HepG2 (cell line): ENCODE results near the gene KANTR. TPM values are rescaled to one million over a fixed set of nuclear protein-coding genes. Genes with fewer than 3 reads are reported as not detected.

Experiments
- ATAC-seq: fragments of 200-7000 bp; cut with Tn5 transposase; 3 replicates; pipeline ENCODE4 v1.9.1; 2020; ENCODE audit warnings: mild to moderate bottlenecking, moderate library complexity
- BruUV-seq: library from RNA; stranded (reverse); fragments of 400-500 nt; replicated peaks from 2 replicates; lab custom pipeline; 2021; lab: Mats Ljungman, UMichigan
- CTCF ChIA-PET: fragments of 300-600 bp; formaldehyde crosslinking; extraction: SDS; loops from one replicate; lab custom pipeline; 2021; ENCODE audit warnings: low total read pairs, inconsistent platforms, low intra/inter-chr PET ratio; lab: Yijun Ruan, JAX
- POLR2A ChIA-PET: fragments of 350-600 bp; sonication (Branson Sonifier 250); formaldehyde crosslinking; loops from one replicate; lab custom pipeline; 2020; ENCODE audit warnings: antibody characterized with exemption, inconsistent platforms; lab: Yijun Ruan, JAX
- DNase-seq: peaks from one replicate; pipeline ENCODE4 v3.0.0-alpha.2; 2015; ENCODE audit warnings: low spot score
- FAIRE-seq: peaks from 3 replicates; lab custom pipeline; 2011; peaks lifted over from hg19 to GRCh38; lab: Jason Lieb, UNC
- H2AFZ ChIP-seq: one replicate; pipeline ENCODE4 v1.6.1; 2011; ENCODE audit warnings: low read length, inconsistent platforms
- H3K27ac ChIP-seq: fragments of 300-600 bp; 3 replicates; pipeline ENCODE4 v1.8.0; 2011; ENCODE audit warnings: mixed run types, mild to moderate bottlenecking, mixed read lengths, low read length, inconsistent platforms; ENCODE audit not compliant: insufficient read depth; ENCODE audit errors: extremely low read length
- H3K27me3 ChIP-seq, 2 experiments: fragments of 200-600 bp in 1 of 2; 2 replicates in 1 of 2; 3 replicates in 1 of 2; pipeline versions ENCODE4 v1.6.0 to v1.8.0; 2011; ENCODE audit warnings: low read length in 2 of 2, mild to moderate bottlenecking in 2 of 2, moderate library complexity in 2 of 2, inconsistent platforms in 1 of 2; ENCODE audit not compliant: insufficient read depth in 2 of 2, control insufficient read depth in 1 of 2
- H3K36me3 ChIP-seq, 2 experiments: fragments of 200-600 bp in 1 of 2; replicated peaks in 1 of 2; 2 replicates in 1 of 2; 3 replicates in 1 of 2; pipeline versions ENCODE4 v1.5.1 to v1.8.0; 2011; ENCODE audit warnings: low read length in 2 of 2, inconsistent platforms in 1 of 2; ENCODE audit not compliant: insufficient read depth in 2 of 2, control insufficient read depth in 1 of 2
- H3K4me1 ChIP-seq: 2 replicates; pipeline ENCODE4 v1.5.1; 2012; ENCODE audit warnings: low read length, inconsistent platforms; ENCODE audit not compliant: insufficient read depth
- H3K4me2 ChIP-seq: 2 replicates; pipeline ENCODE4 v1.6.0; 2011; ENCODE audit warnings: low read depth, low read length, inconsistent platforms
- H3K4me3 ChIP-seq, 3 experiments: fragments of 200-600 bp in 1 of 3; sonication (generic), shearing (Covaris generic) in 1 of 3; replicated peaks in 1 of 3; 2 replicates each; pipeline ENCODE4 v1.5.1; 2011 to 2016; ENCODE audit warnings: low read length in 3 of 3, inconsistent platforms in 2 of 3, low read depth in 2 of 3, mild to moderate bottlenecking in 2 of 3, control low read depth in 1 of 3, mixed read lengths in 1 of 3; ENCODE audit not compliant: insufficient read depth in 1 of 3
- H3K79me2 ChIP-seq: one replicate; pipeline ENCODE4 v1.6.1; 2011; ENCODE audit warnings: low read length, inconsistent platforms; ENCODE audit not compliant: insufficient read depth
- H3K9ac ChIP-seq: 2 replicates; pipeline ENCODE4 v1.6.0; 2011; ENCODE audit warnings: mild to moderate bottlenecking, low read depth, low read length, inconsistent platforms; ENCODE audit not compliant: insufficient read depth
- H3K9me3 ChIP-seq: 2 replicates; pipeline ENCODE4 v1.5.1; 2012; ENCODE audit warnings: mild to moderate bottlenecking, low read length
- H4K20me1 ChIP-seq: 2 replicates; pipeline ENCODE4 v1.6.0; 2011; ENCODE audit warnings: inconsistent platforms, mild to moderate bottlenecking, low read length, moderate library complexity; ENCODE audit not compliant: insufficient read depth
- CTCF ChIP-seq: sonication (generic); formaldehyde crosslinking; IDR thresholded peaks from 2 replicates; pipeline ENCODE4 v1.5.0; 2020; ENCODE audit warnings: mild to moderate bottlenecking, missing genetic modification reagents, moderate library complexity
- GATAD2A ChIP-seq: IDR thresholded peaks from 2 replicates; pipeline ENCODE4 v1.6.1; 2016
- MATR3 ChIP-seq: sonication (generic); formaldehyde crosslinking; IDR thresholded peaks from 2 replicates; pipeline ENCODE4 v1.4.0; 2020; ENCODE audit warnings: missing genetic modification reagents
- MAX ChIP-seq: IDR thresholded peaks from 2 replicates; pipeline ENCODE4 v1.6.1; 2012; ENCODE audit warnings: inconsistent platforms
- RARG ChIP-seq: sonication (generic); formaldehyde crosslinking; IDR thresholded peaks from 2 replicates; pipeline ENCODE4 v1.4.0; 2020; ENCODE audit warnings: low read depth, mild to moderate bottlenecking, missing genetic modification reagents
- SRSF1 ChIP-seq: fragments of 200-400 bp; formaldehyde crosslinking; optimal IDR thresholded peaks from 2 replicates; pipeline ENCODE3; 2017; ENCODE audit warnings: mild to moderate bottlenecking, low read depth, low read length, moderate library complexity
- ZNF326 ChIP-seq: sonication (generic); formaldehyde crosslinking; IDR thresholded peaks from 2 replicates; pipeline ENCODE4 v1.4.0; 2020; ENCODE audit warnings: missing genetic modification reagents, borderline replicate concordance
- ZNF740 ChIP-seq: sonication (generic); formaldehyde crosslinking; IDR thresholded peaks from 2 replicates; pipeline ENCODE4 v1.4.0; 2020; ENCODE audit warnings: missing genetic modification reagents
- WGBS: methylation state at CpG from one replicate; pipeline ENCODE4 v1.1.6; 2017; ENCODE audit warnings: low lambda C conversion rate; 5-methylcytosine and 5-hydroxymethylcytosine counted together
- in situ Hi-C: cut with HindIII; loops from 2 replicates; pipeline ENCODE4 v1.10.0; 2017; ENCODE audit warnings: low pct_unique_long_range_greater_than_20kb; ENCODE audit not compliant: extremely low pct_ligation_motif_present
- intact Hi-C: fragments of 100-400 bp; cut with micrococcal nuclease; formaldehyde crosslinking; loops from one replicate; pipeline ENCODE4 v1.10.0; 2022; ENCODE audit not compliant: unreplicated experiment
- polyA plus RNA-seq, 8 experiments: library from polyadenylated mRNA; depleted of rRNA in 3 of 8; stranded (reverse) in 7 of 8; unstranded in 1 of 8; fragments of >200 nt; fragmentation: Illumina TruSeq in 4 of 8; extraction: Trizol in 4 of 8; gene quantifications; 2 replicates each; pipeline versions ENCODE4 v1.2.1 to v1.2.3, GENCODE V29; 2011 to 2016; ENCODE audit warnings: low read depth in 4 of 8, missing spikeins in 1 of 8, mixed read lengths in 1 of 8; ENCODE audit not compliant: insufficient read depth in 1 of 8
- total RNA-seq, 5 experiments: library from RNA; depleted of rRNA; stranded (reverse); fragments of >200 nt; fragmentation: Illumina TruSeq; extraction: Trizol; gene quantifications; 2 replicates each; pipeline ENCODE4 v1.2.3, GENCODE V29; 2016; ENCODE audit warnings: low read depth in 1 of 5

KANTR gene
- total and polyA plus RNA-seq, 2 of the 13 experiments (the other 11 are each of a cell fraction or from before 2014, with no cell fraction given) = 4.4 to 9.0 TPM

GRCh38 chrX:53076671-53077070 is 17.3 kb upstream of the KANTR start:
- no peak for ATAC-seq
- in situ Hi-C loops (no loop called here), intact Hi-C loops (no loop called here)
- Histone ChIP-seq H3K4me3 (no peak overlapping the region), H3K4me2 (no peak overlapping the region), H3K27ac (no peak overlapping the region), H2AFZ (no peak overlapping the region), H3K4me1 (no peaks in the 10 kb centered on the region), H3K36me3 (no peaks in the 10 kb centered on the region), H3K79me2 (no peaks in the 10 kb centered on the region), H3K27me3 (no peaks in the 10 kb centered on the region), H3K9me3 (no peaks in the 10 kb centered on the region), H4K20me1 (no peaks in the 10 kb centered on the region), H3K9ac (no peak overlapping the region)
- POLR2A ChIA-PET = no interaction called here
- WGBS = 96% methylated on average over 12 of the region's 21 CpGs
- CTCF ChIA-PET = no interaction called here
- FAIRE-seq = no peak
- DNase-seq = no peak
- TF ChIP-seq ZNF740 (CRISPR knock-in tag) (no peak), MATR3 (CRISPR knock-in tag) (no peak), RARG (CRISPR knock-in tag) (no peak), MAX (no peak), GATAD2A (CRISPR knock-in tag) (no peak), ZNF326 (CRISPR knock-in tag) (no peak)
- no TSS peak for BruUV-seq

GRCh38 chrX:53077207-53078197 is 16.4 kb upstream of the KANTR start:
- no peaks in the 10 kb centered on the region for H3K9me3 ChIP-seq
- WGBS = 86% methylated on average over 6 of the region's 27 CpGs
- no peaks in the 10 kb centered on the region for H3K27me3 ChIP-seq
- ATAC-seq (no peak), DNase-seq (no peak), FAIRE-seq (no peak)
- no peak overlapping the region for H3K9ac ChIP-seq
- no peaks in the 10 kb centered on the region for H3K36me3 ChIP-seq
- H4K20me1 ChIP-seq = no peaks in the 10 kb centered on the region
- BruUV-seq = no TSS peak
- in situ Hi-C loops = no loop called here
- ChIA-PET CTCF (no interaction called here), POLR2A (no interaction called here)
- no peak overlapping the region for H3K4me2 ChIP-seq
- H3K4me1 ChIP-seq = no peaks in the 10 kb centered on the region
- intact Hi-C loops = no loop called here
- no peak overlapping the region for H3K4me3 ChIP-seq
- H3K79me2 ChIP-seq = no peaks in the 10 kb centered on the region
- no peak overlapping the region for H3K27ac ChIP-seq
- H2AFZ ChIP-seq = no peak overlapping the region
- TF ChIP-seq SRSF1 (no peak), CTCF (CRISPR knock-in tag) (peak; percentile 36)
